Muscle of back (tissue), 11 donors: Measurements from ENCODE around the gene ZNF366. TPM values are rescaled to one million over a fixed set of nuclear protein-coding genes. Genes with fewer than 3 reads are reported as not detected.
"Not testable (repeated sequence)": the region's sequence is repeated elsewhere in the genome, so short reads cannot be mapped to it uniquely, and the experiment has no call there.

Experiments
- DNase-seq, 3 donors: peaks; one replicate each; pipeline versions ENCODE4 v3.0.0 to v3.0.0-alpha.2; 2013
- polyA plus RNA-seq, 10 donors: library from polyadenylated mRNA; unstranded; fragments of 120-200 nt; gene quantifications; one replicate each; pipeline ENCODE4 v1.2.1, GENCODE V29; 2013; ENCODE audit not compliant: insufficient read length in 10 of 10

ZNF366 gene
- polyA plus RNA-seq, 10 donors: 2.1 to 3.8 (median 3.1) TPM

- DNase-seq: no peak
These were observed 96.4 kb downstream of the ZNF366 start for GRCh38 chr5:72410688-72411295.

- DNase-seq: no peak
These were observed 98.6 kb downstream of the ZNF366 start for GRCh38 chr5:72408603-72409002.

- no peak for DNase-seq
These were observed 99.1 kb downstream of the ZNF366 start for GRCh38 chr5:72408127-72408526.

- no peak for DNase-seq
These were observed 99.7 kb downstream of the ZNF366 start for GRCh38 chr5:72407541-72407940.

GRCh38 chr5:72407078-72407477, 100.1 kb downstream of the ZNF366 start:
- DNase-seq: no peak

GRCh38 chr5:72404771-72405170, 102.4 kb downstream of the ZNF366 start:
- not testable (repeated sequence) for DNase-seq

GRCh38 chr5:72402959-72403628, 104.1 kb downstream of the ZNF366 start:
- DNase-seq: peak in 1 of 3 donors; percentile 50

GRCh38 chr5:72402381-72402890, 104.8 kb downstream of the ZNF366 start:
- DNase-seq: peak in 1 of 3 donors; percentile 50

- no peak for DNase-seq
These were observed 106.3 kb downstream of the ZNF366 start for GRCh38 chr5:72400950-72401349.

- DNase-seq: no peak
These were observed 109.4 kb downstream of the ZNF366 start for GRCh38 chr5:72397836-72398235.

- no peak for DNase-seq
These were observed 112.5 kb downstream of the ZNF366 start for GRCh38 chr5:72394688-72395087.

GRCh38 chr5:72393052-72393451, 114.2 kb downstream of the ZNF366 start:
- no peak for DNase-seq

Other genes starting within 250 kb of the ZNF366 start
- gene MRPS27, start 187.2 kb downstream of the ZNF366 start, polyA plus RNA-seq: 10 to 100 TPM; 33.9 to 53.6 (median 42.4) TPM
- gene PTCD2, start 187.0 kb downstream of the ZNF366 start, polyA plus RNA-seq: 10 to 100 TPM in 1 of 10 donors, 1 to 10 TPM in 9; 6.7 to 11.2 (median 8.9) TPM